Measurements from ENCODE around the gene PROSER3.

The PROSER3 gene

GRCh38 chr19:35781650-35782049, 23.7 kb downstream of the PROSER3 start:
- no peak for TF ChIP-seq CTCF (IDR thresholded peaks at IDR 0.05; ENCODE audit: extremely low read depth, insufficient read depth, missing control alignments)
- in situ Hi-C loops (cut with MboI; ENCODE audit: low pct_unique_long_range_greater_than_20kb, low sequenced_read_pairs, unreplicated experiment), result no loop called here
- no peak for DNase-seq (ENCODE audit: low spot score)

- DNase-seq (ENCODE audit: low spot score), result no peak
- in situ Hi-C loops (cut with MboI; ENCODE audit: low pct_unique_long_range_greater_than_20kb, low sequenced_read_pairs, unreplicated experiment), result no loop called here
- no peak for TF ChIP-seq CTCF (IDR thresholded peaks at IDR 0.05; ENCODE audit: extremely low read depth, insufficient read depth, missing control alignments)
These were observed 24.6 kb downstream of the PROSER3 start for GRCh38 chr19:35782589-35782988.

GRCh38 chr19:35783469-35784434, 25.8 kb downstream of the PROSER3 start:
- in situ Hi-C loops (cut with MboI; ENCODE audit: low pct_unique_long_range_greater_than_20kb, low sequenced_read_pairs, unreplicated experiment), result no loop called here
- no peak for TF ChIP-seq CTCF (IDR thresholded peaks at IDR 0.05; ENCODE audit: extremely low read depth, insufficient read depth, missing control alignments)
- DNase-seq (ENCODE audit: low spot score), result no peak

GRCh38 chr19:35784503-35785338, 26.7 kb downstream of the PROSER3 start:
- TF ChIP-seq CTCF (IDR thresholded peaks at IDR 0.05; ENCODE audit: extremely low read depth, insufficient read depth, missing control alignments), result no peak
- no peak for DNase-seq (ENCODE audit: low spot score)
- in situ Hi-C loops (cut with MboI; ENCODE audit: low pct_unique_long_range_greater_than_20kb, low sequenced_read_pairs, unreplicated experiment), result no loop called here

- in situ Hi-C loops (cut with MboI; ENCODE audit: low pct_unique_long_range_greater_than_20kb, low sequenced_read_pairs, unreplicated experiment), result no loop called here
- DNase-seq (ENCODE audit: low spot score), result no peak
- no peak for TF ChIP-seq CTCF (IDR thresholded peaks at IDR 0.05; ENCODE audit: extremely low read depth, insufficient read depth, missing control alignments)
These were observed 27.3 kb downstream of the PROSER3 start for GRCh38 chr19:35785339-35785627.

GRCh38 chr19:35786299-35787160, 28.6 kb downstream of the PROSER3 start:
- no peak for TF ChIP-seq CTCF (IDR thresholded peaks at IDR 0.05; ENCODE audit: extremely low read depth, insufficient read depth, missing control alignments)
- no peak for DNase-seq (ENCODE audit: low spot score)
- in situ Hi-C loops (cut with MboI; ENCODE audit: low pct_unique_long_range_greater_than_20kb, low sequenced_read_pairs, unreplicated experiment), result no loop called here
